GM12801 (cell line): Measurements from ENCODE around the gene RMND1.

ENCODE experiments used
- CTCF ChIP-seq: IDR thresholded peaks from one replicate; pipeline ENCODE4 v1.5.1; 2011; ENCODE audit warnings: control low read depth; ENCODE audit not compliant: insufficient read length; ENCODE audit errors: extremely low read depth

Gene RMND1

GRCh38 chr6:151388236-151388635 is 63.7 kb downstream of the RMND1 start:
- no peak for TF ChIP-seq CTCF

- TF ChIP-seq CTCF, result no peak
Measured at GRCh38 chr6:151387175-151387970, 64.6 kb downstream of the RMND1 start.

- no peak for TF ChIP-seq CTCF
Measured at GRCh38 chr6:151385177-151385576, 66.7 kb downstream of the RMND1 start.

- no peak for TF ChIP-seq CTCF
Measured at GRCh38 chr6:151384151-151384550, 67.8 kb downstream of the RMND1 start.

- no peak for TF ChIP-seq CTCF
Measured at GRCh38 chr6:151381722-151382121, 70.2 kb downstream of the RMND1 start.

- TF ChIP-seq CTCF, result no peak
Measured at GRCh38 chr6:151380848-151381205, 71.1 kb downstream of the RMND1 start.

GRCh38 chr6:151379933-151380847 is 71.7 kb downstream of the RMND1 start:
- TF ChIP-seq CTCF, result no peak
